ENCODE measurements around the gene ASTN2. TPM values are rescaled to one million over a fixed set of nuclear protein-coding genes. Genes with fewer than 3 reads are reported as not detected.

Gene ASTN2
- total and polyA plus RNA-seq, 4 donors = 0.57 to 2.9 (median 1.4) TPM

DNA sequence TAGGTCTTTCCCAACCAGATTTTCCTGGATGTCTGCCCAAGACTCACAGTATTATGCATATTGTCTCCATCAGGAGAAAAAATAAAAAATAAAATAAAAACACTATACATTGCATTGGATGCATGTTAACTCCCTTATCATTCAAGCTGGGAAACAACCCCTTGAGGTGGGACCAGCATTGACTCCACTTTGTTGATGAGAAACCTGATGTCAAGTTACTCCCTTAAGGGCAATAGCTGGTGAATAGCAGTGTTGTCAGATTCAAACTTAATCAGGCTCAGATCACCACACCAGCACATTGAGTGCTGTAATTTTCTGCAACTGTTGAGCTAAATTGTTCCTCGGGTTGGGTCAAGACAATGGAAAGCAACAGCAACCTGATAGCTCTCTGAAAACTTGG lies 991.7 kb downstream of the ASTN2 start:
- no peak overlapping the region for H3K9ac ChIP-seq (ENCODE audit: low read depth in 1 of 2, low read length in 2 of 2)
- TF ChIP-seq YY1 (IDR thresholded peaks at IDR 0.05) (no peak), HNF4G (IDR thresholded peaks at IDR 0.05) (no peak), RXRA (IDR thresholded peaks at IDR 0.05) (no peak), FOXA2 (IDR thresholded peaks at IDR 0.05) (no peak), JUND (IDR thresholded peaks at IDR 0.05) (no peak), FOXA1 (IDR thresholded peaks at IDR 0.05) (no peak)
- TF ChIP-seq, protein P1, sequence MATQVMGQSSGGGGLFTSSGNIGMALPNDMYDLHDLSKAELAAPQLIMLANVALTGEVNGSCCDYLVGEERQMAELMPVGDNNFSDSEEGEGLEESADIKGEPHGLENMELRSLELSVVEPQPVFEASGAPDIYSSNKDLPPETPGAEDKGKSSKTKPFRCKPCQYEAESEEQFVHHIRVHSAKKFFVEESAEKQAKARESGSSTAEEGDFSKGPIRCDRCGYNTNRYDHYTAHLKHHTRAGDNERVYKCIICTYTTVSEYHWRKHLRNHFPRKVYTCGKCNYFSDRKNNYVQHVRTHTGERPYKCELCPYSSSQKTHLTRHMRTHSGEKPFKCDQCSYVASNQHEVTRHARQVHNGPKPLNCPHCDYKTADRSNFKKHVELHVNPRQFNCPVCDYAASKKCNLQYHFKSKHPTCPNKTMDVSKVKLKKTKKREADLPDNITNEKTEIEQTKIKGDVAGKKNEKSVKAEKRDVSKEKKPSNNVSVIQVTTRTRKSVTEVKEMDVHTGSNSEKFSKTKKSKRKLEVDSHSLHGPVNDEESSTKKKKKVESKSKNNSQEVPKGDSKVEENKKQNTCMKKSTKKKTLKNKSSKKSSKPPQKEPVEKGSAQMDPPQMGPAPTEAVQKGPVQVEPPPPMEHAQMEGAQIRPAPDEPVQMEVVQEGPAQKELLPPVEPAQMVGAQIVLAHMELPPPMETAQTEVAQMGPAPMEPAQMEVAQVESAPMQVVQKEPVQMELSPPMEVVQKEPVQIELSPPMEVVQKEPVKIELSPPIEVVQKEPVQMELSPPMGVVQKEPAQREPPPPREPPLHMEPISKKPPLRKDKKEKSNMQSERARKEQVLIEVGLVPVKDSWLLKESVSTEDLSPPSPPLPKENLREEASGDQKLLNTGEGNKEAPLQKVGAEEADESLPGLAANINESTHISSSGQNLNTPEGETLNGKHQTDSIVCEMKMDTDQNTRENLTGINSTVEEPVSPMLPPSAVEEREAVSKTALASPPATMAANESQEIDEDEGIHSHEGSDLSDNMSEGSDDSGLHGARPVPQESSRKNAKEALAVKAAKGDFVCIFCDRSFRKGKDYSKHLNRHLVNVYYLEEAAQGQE (IDR thresholded peaks at IDR 0.05) = no peak
- no peak overlapping the region for H3K4me3 ChIP-seq (ENCODE audit: low read depth in 1 of 3, low read length in 3 of 3)
- no peaks in the 10 kb centered on the region for H3K27me3 ChIP-seq (ENCODE audit: control insufficient read depth in 4 of 4, insufficient read depth in 4 of 4, low read length in 3 of 4)
- WGBS = 97% methylated on average over 1 of the region's 1 CpG
- no peak for DNase-seq (ENCODE audit: low spot score)
- H3K4me1 ChIP-seq (ENCODE audit: control insufficient read depth in 4 of 4, insufficient read depth in 4 of 4, low read length in 3 of 4) = no peaks in the 10 kb centered on the region
- H3K9me3 ChIP-seq (ENCODE audit: control insufficient read depth in 4 of 4, low read length in 3 of 4) = no peaks in the 10 kb centered on the region
- H3K27ac ChIP-seq (ENCODE audit: low read depth in 1 of 2, low read length in 2 of 2) = no peak overlapping the region
- H3K36me3 ChIP-seq (ENCODE audit: control insufficient read depth in 4 of 4, insufficient read depth in 3 of 4, low read depth in 1 of 4, low read length in 3 of 4) = no peaks in the 10 kb centered on the region

DNA sequence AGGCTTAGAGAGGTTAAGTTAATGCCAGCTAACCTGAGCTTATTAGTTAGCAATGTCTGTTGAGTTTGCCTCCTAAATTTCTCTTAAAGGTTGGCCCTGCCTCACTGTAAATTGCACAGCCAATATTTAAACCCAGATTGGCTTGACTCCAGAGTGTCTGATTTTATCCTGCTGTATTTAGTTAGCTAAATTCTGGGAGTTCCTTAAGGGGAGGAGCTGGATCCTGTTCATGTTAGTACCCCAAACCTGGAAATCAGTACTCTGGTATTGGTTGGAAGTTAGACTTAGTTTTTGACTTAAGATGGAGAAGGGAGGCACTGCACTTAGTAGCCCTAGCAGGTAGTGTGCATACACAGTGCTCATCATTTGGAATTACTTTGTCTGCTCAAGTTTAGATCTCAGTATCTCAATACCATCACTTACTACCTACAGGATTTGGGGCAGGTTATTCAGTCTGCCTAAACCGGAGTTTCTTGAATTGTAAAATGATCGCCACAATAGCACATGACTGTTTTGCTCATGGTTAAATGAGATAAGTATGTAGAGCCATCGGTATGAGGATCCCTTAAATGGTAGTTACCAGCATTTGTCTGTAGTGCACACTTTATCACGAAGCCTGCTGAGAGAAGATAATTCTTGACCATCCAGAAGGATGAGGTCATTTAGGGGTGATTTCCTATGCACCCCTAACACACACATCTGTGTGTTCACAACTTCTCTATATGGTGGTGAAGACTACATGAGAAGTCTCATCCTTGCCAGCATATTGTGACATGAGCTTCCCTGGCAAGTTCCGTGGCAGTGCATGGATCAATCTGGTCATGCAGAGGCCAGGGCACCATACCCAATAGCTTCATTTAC lies 992.5 kb downstream of the ASTN2 start:
- Histone ChIP-seq H3K27ac (ENCODE audit: low read depth in 1 of 2, low read length in 2 of 2) (no peak overlapping the region), H3K27me3 (ENCODE audit: control insufficient read depth in 4 of 4, insufficient read depth in 4 of 4, low read length in 3 of 4) (no peaks in the 10 kb centered on the region), H3K4me1 (ENCODE audit: control insufficient read depth in 4 of 4, insufficient read depth in 4 of 4, low read length in 3 of 4) (no peaks in the 10 kb centered on the region), H3K9me3 (ENCODE audit: control insufficient read depth in 4 of 4, low read length in 3 of 4) (no peaks in the 10 kb centered on the region), H3K36me3 (ENCODE audit: control insufficient read depth in 4 of 4, insufficient read depth in 3 of 4, low read depth in 1 of 4, low read length in 3 of 4) (no peaks in the 10 kb centered on the region), H3K9ac (ENCODE audit: low read depth in 1 of 2, low read length in 2 of 2) (no peak overlapping the region), H3K4me3 (ENCODE audit: low read depth in 1 of 3, low read length in 3 of 3) (no peak overlapping the region)
- WGBS = 86% methylated on average over 5 of the region's 5 CpGs
- TF ChIP-seq EGR1 (IDR thresholded peaks at IDR 0.05; ENCODE audit: low read depth in 2 of 2) = no peak
- TF ChIP-seq ATF3 (IDR thresholded peaks at IDR 0.05) = no peak
- no peak for TF ChIP-seq GABPA (IDR thresholded peaks at IDR 0.05 in 1 of 2, conservative IDR thresholded peaks at IDR 0.05 in 1 of 2)
- TF ChIP-seq, protein P1 (IDR thresholded peaks at IDR 0.05) = no peak
- no peak for TF ChIP-seq NR2F2 (IDR thresholded peaks at IDR 0.05)
- TF ChIP-seq FOXA1 (IDR thresholded peaks at IDR 0.05) = no peak
- no peak for TF ChIP-seq RAD21 (IDR thresholded peaks at IDR 0.05)
- no peak for DNase-seq (ENCODE audit: low spot score)

All from liver (tissue), 9 donors.